ENCODE measurements around the gene RCAN2. TPM values are rescaled to one million over a fixed set of nuclear protein-coding genes. Genes with fewer than 3 reads are reported as not detected.

Gene RCAN2
- total and polyA plus RNA-seq, 4 donors: 4.5 to 16.7 (median 4.8) TPM

GRCh38 chr6:46453741-46454316 is 37.4 kb downstream of the RCAN2 start:
- H3K36me3 ChIP-seq (ENCODE audit: control insufficient read depth in 4 of 4, insufficient read depth in 4 of 4, low read length in 4 of 4): no peaks in the 10 kb centered on the region
- H3K9me3 ChIP-seq (ENCODE audit: control insufficient read depth in 4 of 4, insufficient read depth in 3 of 4, low read length in 3 of 4): no peaks in the 10 kb centered on the region
- peak in 2 of 3 donors; percentile 29 to 37 for DNase-seq
- no peak overlapping the region for H3K4me3 ChIP-seq
- 55 to 67% methylated on average over 3 of the region's 3 CpGs for WGBS, 2 donors
- TF ChIP-seq CTCF (IDR thresholded peaks at IDR 0.05; ENCODE audit: control extremely low read depth, extremely low read depth): no peak
- H3K9ac ChIP-seq (ENCODE audit: insufficient read depth in 1 of 2, low read length in 2 of 2): no peak overlapping the region
- no peak for ATAC-seq (ENCODE audit: insufficient read depth, low FRiP score)
- no peaks in the 10 kb centered on the region for H3K27me3 ChIP-seq (ENCODE audit: control insufficient read depth in 3 of 3, insufficient read depth in 3 of 3, low read length in 2 of 3)
- H3K4me1 ChIP-seq (ENCODE audit: control insufficient read depth in 5 of 5, insufficient read depth in 5 of 5, low read length in 5 of 5): peaks cover 0 to 23% (median 6%) of the 10 kb centered on the region in 5 donors
- peak overlapping the region in 1 of 2 donors; percentile 45 for H3K27ac ChIP-seq (ENCODE audit: low read depth in 1 of 2, low read length in 1 of 2)

- H3K27me3 ChIP-seq (ENCODE audit: control insufficient read depth in 3 of 3, insufficient read depth in 3 of 3, low read length in 2 of 3): no peaks in the 10 kb centered on the region
- DNase-seq (peak in 2 of 3 donors; percentile 55 to 62), ATAC-seq (ENCODE audit: insufficient read depth, low FRiP score) (no peak)
- no peak overlapping the region for H3K9ac ChIP-seq (ENCODE audit: insufficient read depth in 1 of 2, low read length in 2 of 2)
- peaks cover 0 to 23% (median 6%) of the 10 kb centered on the region in 5 donors for H3K4me1 ChIP-seq (ENCODE audit: control insufficient read depth in 5 of 5, insufficient read depth in 5 of 5, low read length in 5 of 5)
- H3K27ac ChIP-seq (ENCODE audit: low read depth in 1 of 2, low read length in 1 of 2): no peak overlapping the region
- no peaks in the 10 kb centered on the region for H3K36me3 ChIP-seq (ENCODE audit: control insufficient read depth in 4 of 4, insufficient read depth in 4 of 4, low read length in 4 of 4)
- no peaks in the 10 kb centered on the region for H3K9me3 ChIP-seq (ENCODE audit: control insufficient read depth in 4 of 4, insufficient read depth in 3 of 4, low read length in 3 of 4)
- H3K4me3 ChIP-seq: no peak overlapping the region
- TF ChIP-seq CTCF (IDR thresholded peaks at IDR 0.05; ENCODE audit: control extremely low read depth, extremely low read depth): no peak
- 45 to 72% methylated on average over 4 of the region's 4 CpGs for WGBS, 2 donors
These were observed 38.0 kb downstream of the RCAN2 start for GRCh38 chr6:46453216-46453615.

- Histone ChIP-seq H3K27ac (ENCODE audit: low read depth in 1 of 2, low read length in 1 of 2) (no peak overlapping the region), H3K4me1 (ENCODE audit: control insufficient read depth in 5 of 5, insufficient read depth in 5 of 5, low read length in 5 of 5) (peaks cover 0 to 23% (median 6%) of the 10 kb centered on the region in 5 donors), H3K9ac (ENCODE audit: insufficient read depth in 1 of 2, low read length in 2 of 2) (no peak overlapping the region), H3K4me3 (no peak overlapping the region), H3K36me3 (ENCODE audit: control insufficient read depth in 4 of 4, insufficient read depth in 4 of 4, low read length in 4 of 4) (no peaks in the 10 kb centered on the region), H3K9me3 (ENCODE audit: control insufficient read depth in 4 of 4, insufficient read depth in 3 of 4, low read length in 3 of 4) (no peaks in the 10 kb centered on the region), H3K27me3 (ENCODE audit: control insufficient read depth in 3 of 3, insufficient read depth in 3 of 3, low read length in 2 of 3) (no peaks in the 10 kb centered on the region)
- TF ChIP-seq CTCF (IDR thresholded peaks at IDR 0.05; ENCODE audit: control extremely low read depth, extremely low read depth): no peak
- WGBS, 2 donors: 87 to 95% methylated on average over 3 of the region's 3 CpGs
- no peak for DNase-seq
- no peak for ATAC-seq (ENCODE audit: insufficient read depth, low FRiP score)
These were observed 38.8 kb downstream of the RCAN2 start for GRCh38 chr6:46452312-46452917.
